Vagina (tissue), 2 donors: Measurements from ENCODE around the gene TSEN2. TPM values are rescaled to one million over a fixed set of nuclear protein-coding genes. Genes with fewer than 3 reads are reported as not detected.
A peak's percentile ranks its signal among the peaks of the same experiment; 100 is the strongest.

Experiments
- DNase-seq, 2 donors: peaks; one replicate each; pipeline ENCODE4 v3.0.0-alpha.2; 2017; ENCODE audit errors: extremely low spot score in 2 of 2
- H3K27ac ChIP-seq: fragments of 200-600 bp; sonication (generic); one replicate; pipeline ENCODE4 v1.5.1; 2019
- H3K27me3 ChIP-seq: fragments of 200-600 bp; sonication (generic); one replicate; pipeline ENCODE4 v1.5.1; 2019
- H3K36me3 ChIP-seq, 2 donors: fragments of 200-600 bp; sonication (generic); one replicate each; pipeline ENCODE4 v1.5.1; 2017 to 2019
- H3K4me1 ChIP-seq: fragments of 200-600 bp; sonication (generic); one replicate; pipeline ENCODE4 v1.5.1; 2019
- H3K4me3 ChIP-seq, 2 donors: fragments of 200-600 bp; sonication (generic); 1 replicate in 1 of 2; 2 replicates in 1 of 2; pipeline ENCODE4 v1.5.1; 2016 to 2019
- H3K9me3 ChIP-seq: fragments of 200-600 bp; sonication (generic); one replicate; pipeline ENCODE4 v1.5.1; 2019
- POLR2A ChIP-seq, 2 donors: fragments of 450-650 bp; IDR thresholded peaks; one replicate each; pipeline ENCODE4 v1.6.1; 2017; ENCODE audit warnings: antibody characterized with exemption in 2 of 2, mild to moderate bottlenecking in 2 of 2, moderate library complexity in 2 of 2
- POLR2AphosphoS5 ChIP-seq, 2 donors: sonication (generic); formaldehyde crosslinking; IDR thresholded peaks; one replicate each; pipeline ENCODE4 v1.9.0; 2017; ENCODE audit warnings: antibody characterized with exemption in 2 of 2, mild to moderate bottlenecking in 2 of 2, low read depth in 1 of 2; ENCODE audit not compliant: insufficient read depth in 1 of 2
- intact Hi-C: fragments of 100-400 bp; cut with DNase I; formaldehyde crosslinking; loops from one replicate; pipeline ENCODE4 v1.15.1; 2023
- total RNA-seq: library from RNA; depleted of rRNA; stranded (reverse); fragments of >200 nt; gene quantifications from one replicate; pipeline ENCODE4 v1.2.3, GENCODE V29; 2016
- TF ChIP-seq, protein P1 (sequence below), 3 experiments: fragments of 450-650 bp in 2 of 3; fragments of 200-600 bp in 1 of 3; sonication (generic) in 1 of 3; IDR thresholded peaks; one replicate each; pipeline ENCODE4 v1.5.1; 2017 to 2019; ENCODE audit warnings: antibody characterized with exemption in 3 of 3, mild to moderate bottlenecking in 2 of 3, moderate library complexity in 2 of 3

The TSEN2 gene
- total RNA-seq, 1 donor from 2014 or later = 16.0 TPM

GRCh38 chr3:12544652-12545472 lies 60.6 kb downstream of the TSEN2 start:
- Histone ChIP-seq H3K36me3 (peaks cover 0 to 7% of the 10 kb centered on the region in 2 donors), H3K27ac (no peak overlapping the region), H3K27me3 (no peaks in the 10 kb centered on the region), H3K9me3 (no peaks in the 10 kb centered on the region), H3K4me1 (no peaks in the 10 kb centered on the region), H3K4me3 (no peak overlapping the region)
- no peak for DNase-seq
- TF ChIP-seq POLR2AphosphoS5 (IDR thresholded peaks at IDR 0.05; ENCODE audit: insufficient read depth in 1 of 2, low read depth in 1 of 2) = no peak
- no peak for TF ChIP-seq POLR2A (IDR thresholded peaks at IDR 0.05)
- TF ChIP-seq, protein P1, sequence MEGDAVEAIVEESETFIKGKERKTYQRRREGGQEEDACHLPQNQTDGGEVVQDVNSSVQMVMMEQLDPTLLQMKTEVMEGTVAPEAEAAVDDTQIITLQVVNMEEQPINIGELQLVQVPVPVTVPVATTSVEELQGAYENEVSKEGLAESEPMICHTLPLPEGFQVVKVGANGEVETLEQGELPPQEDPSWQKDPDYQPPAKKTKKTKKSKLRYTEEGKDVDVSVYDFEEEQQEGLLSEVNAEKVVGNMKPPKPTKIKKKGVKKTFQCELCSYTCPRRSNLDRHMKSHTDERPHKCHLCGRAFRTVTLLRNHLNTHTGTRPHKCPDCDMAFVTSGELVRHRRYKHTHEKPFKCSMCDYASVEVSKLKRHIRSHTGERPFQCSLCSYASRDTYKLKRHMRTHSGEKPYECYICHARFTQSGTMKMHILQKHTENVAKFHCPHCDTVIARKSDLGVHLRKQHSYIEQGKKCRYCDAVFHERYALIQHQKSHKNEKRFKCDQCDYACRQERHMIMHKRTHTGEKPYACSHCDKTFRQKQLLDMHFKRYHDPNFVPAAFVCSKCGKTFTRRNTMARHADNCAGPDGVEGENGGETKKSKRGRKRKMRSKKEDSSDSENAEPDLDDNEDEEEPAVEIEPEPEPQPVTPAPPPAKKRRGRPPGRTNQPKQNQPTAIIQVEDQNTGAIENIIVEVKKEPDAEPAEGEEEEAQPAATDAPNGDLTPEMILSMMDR (IDR thresholded peaks at IDR 0.05) = no peak
- intact Hi-C loops = no loop called here

DNA sequence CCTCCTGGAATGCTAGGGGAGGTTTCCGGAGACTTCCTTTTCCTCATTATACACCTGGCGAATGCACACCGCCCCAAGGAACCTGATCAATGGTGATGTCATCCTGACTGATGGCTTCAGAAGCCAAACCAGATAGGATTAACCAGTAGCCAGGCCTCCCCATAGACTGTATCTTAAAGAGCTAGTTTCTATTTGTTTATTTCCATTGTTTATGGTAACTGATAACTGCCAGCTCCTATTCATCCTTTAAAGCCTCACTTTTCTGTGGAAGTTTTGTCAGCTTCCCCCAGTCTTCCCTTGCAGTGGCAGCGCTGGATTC lies 61.2 kb downstream of the TSEN2 start, which contains the start of gene MKRN2OS:
Gene MKRN2OS, minus strand, starts transcription at position 27 of the 319 bp plus-strand sequence. CDS start 35 bp downstream, outside the sequence.
- no peak within 1 kb of the TSS for H3K4me3 ChIP-seq
- no peaks in the 10 kb centered on the region for H3K27me3 ChIP-seq
- H3K27ac ChIP-seq = no peak within 1 kb of the TSS
- H3K9me3 ChIP-seq = no peaks in the 10 kb centered on the region
- intact Hi-C loops = no loop called here
- no peak for DNase-seq
- H3K4me1 ChIP-seq = no peaks in the 10 kb centered on the region
- peaks cover 0 to 2% of the 10 kb centered on the region in 2 donors for H3K36me3 ChIP-seq
- TF ChIP-seq POLR2AphosphoS5 (IDR thresholded peaks at IDR 0.05; ENCODE audit: insufficient read depth in 1 of 2, low read depth in 1 of 2) = peak in 1 of 2 donors; percentile 11
- no peak for TF ChIP-seq POLR2A (IDR thresholded peaks at IDR 0.05)

GRCh38 chr3:12549971-12550760 lies 65.9 kb downstream of the TSEN2 start:
- H3K4me1 ChIP-seq = peaks cover 6% of the 10 kb centered on the region
- DNase-seq = no peak
- intact Hi-C loops = no loop called here
- H3K4me3 ChIP-seq = no peak overlapping the region
- H3K27ac ChIP-seq = no peak overlapping the region
- H3K9me3 ChIP-seq = no peaks in the 10 kb centered on the region
- no peak for TF ChIP-seq POLR2AphosphoS5 (IDR thresholded peaks at IDR 0.05; ENCODE audit: insufficient read depth in 1 of 2, low read depth in 1 of 2)
- no peaks in the 10 kb centered on the region for H3K36me3 ChIP-seq
- no peaks in the 10 kb centered on the region for H3K27me3 ChIP-seq

DNA sequence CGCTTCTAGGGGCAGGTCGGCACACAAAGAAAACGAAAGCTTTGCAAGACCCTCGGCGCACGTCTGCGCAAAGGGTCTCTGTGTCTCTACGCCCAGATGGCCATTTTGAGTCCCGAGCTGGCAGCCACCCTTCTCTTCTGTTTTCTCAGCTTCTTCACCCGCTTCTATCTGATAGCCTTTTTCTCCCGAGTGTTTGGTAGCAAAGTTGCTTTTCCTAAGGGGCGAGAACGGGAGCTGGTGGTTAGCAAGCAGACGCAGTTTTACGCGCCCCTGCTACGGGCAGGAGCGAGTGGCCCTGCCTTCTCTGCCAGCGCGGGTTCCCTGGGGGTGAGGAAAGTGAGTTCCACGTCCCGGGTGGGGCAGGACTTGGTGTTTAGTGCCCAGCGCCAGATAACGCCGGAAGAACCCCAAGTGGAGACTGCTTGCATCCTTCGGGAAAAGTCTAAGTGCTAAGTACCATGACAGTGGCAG lies 69.7 kb downstream of the TSEN2 start:
- Histone ChIP-seq H3K4me3 (peak overlapping the region; percentile 35 to 42), H3K9me3 (no peaks in the 10 kb centered on the region), H3K27ac (no peak overlapping the region)

GRCh38 chr3:12556314-12556689 lies 72.0 kb downstream of the TSEN2 start:
- no peaks in the 10 kb centered on the region for H3K27me3 ChIP-seq
- no peak for DNase-seq
- TF ChIP-seq, protein P1 (IDR thresholded peaks at IDR 0.05) = no peak
- peak overlapping the region; percentile 95 for H3K27ac ChIP-seq
- H3K36me3 ChIP-seq = no peaks in the 10 kb centered on the region
- intact Hi-C loops = no loop called here
- H3K9me3 ChIP-seq = no peaks in the 10 kb centered on the region
- peak overlapping the region; percentile 78 to 87 for H3K4me3 ChIP-seq
- H3K4me1 ChIP-seq = peaks cover 54% of the 10 kb centered on the region

More for the DNA sequence above, 69.7 kb downstream of the TSEN2 start:
- DNase-seq = no peak
- Histone ChIP-seq H3K36me3 (no peaks in the 10 kb centered on the region), H3K27me3 (no peaks in the 10 kb centered on the region), H3K4me1 (peaks cover 30% of the 10 kb centered on the region)
- TF ChIP-seq POLR2A (IDR thresholded peaks at IDR 0.05) (no peak), POLR2AphosphoS5 (IDR thresholded peaks at IDR 0.05; ENCODE audit: insufficient read depth in 1 of 2, low read depth in 1 of 2) (peak in 1 of 2 donors; percentile 13)
- TF ChIP-seq, protein P1 (IDR thresholded peaks at IDR 0.05) = no peak
- intact Hi-C loops = no loop called here
